NT2/D1 (cell line): ENCODE data around the gene FNDC7.

Experiments used
- YY1 ChIP-seq: IDR thresholded peaks from 2 replicates; pipeline ENCODE4 v1.6.1; 2011; ENCODE audit not compliant: insufficient read length, insufficient read depth
- ZNF274 ChIP-seq: IDR thresholded peaks from 2 replicates; pipeline ENCODE4 v1.6.1; 2011; ENCODE audit warnings: mild to moderate bottlenecking, low read depth, low read length

DNA sequence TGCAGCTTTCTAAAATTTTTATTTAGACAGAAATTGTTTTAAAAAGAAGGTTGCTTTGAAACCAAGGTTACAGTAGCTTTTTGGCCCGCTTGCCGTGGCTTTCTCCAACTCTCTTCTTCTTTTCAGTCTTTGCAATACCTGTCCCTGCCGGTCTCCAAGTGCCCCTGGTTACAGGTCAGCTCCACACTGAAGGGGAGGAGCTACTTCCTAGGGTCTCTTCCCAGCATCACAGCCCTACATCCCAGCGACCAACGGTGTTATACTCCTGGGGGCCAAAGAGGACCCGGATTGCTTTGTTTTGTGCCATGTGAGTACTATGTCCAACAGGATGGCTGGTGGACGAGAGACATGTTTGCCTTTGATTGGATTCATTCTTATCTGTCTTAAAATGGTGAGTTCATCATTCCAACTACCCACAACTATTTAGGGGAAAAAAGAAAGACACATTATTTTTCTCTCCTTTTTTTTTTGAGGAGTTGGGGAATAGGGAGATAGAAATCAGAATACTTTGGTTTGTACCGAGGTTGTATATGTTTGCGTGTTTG lies at the start of gene FNDC7:
- TF ChIP-seq YY1 (no peak), ZNF274 (no peak)
